DOHH2 (cell line): ENCODE measurements around the gene GFPT1.

Source experiments
- H3F3A ChIP-seq: fragments of 200-600 bp; sonication (generic), shearing (Covaris generic); 2 replicates; pipeline ENCODE4 v1.6.0; 2016; ENCODE audit warnings: antibody characterized with exemption, mild to moderate bottlenecking; ENCODE audit not compliant: control insufficient read depth, insufficient read depth
- H3K27ac ChIP-seq: fragments of 200-600 bp; sonication (generic); 2 replicates; pipeline ENCODE4 v1.5.1; 2014; ENCODE audit warnings: low read depth, mild to moderate bottlenecking, low read length, moderate library complexity
- H3K27me3 ChIP-seq: fragments of 200-600 bp; sonication (generic); 2 replicates; pipeline ENCODE4 v1.6.1; 2014; ENCODE audit warnings: mild to moderate bottlenecking, low read length, mixed read lengths; ENCODE audit not compliant: control insufficient read depth
- H3K36me3 ChIP-seq: fragments of 200-600 bp; sonication (generic); 2 replicates; pipeline ENCODE4 v1.6.1; 2014; ENCODE audit warnings: mild to moderate bottlenecking, low read length, moderate library complexity, mixed read lengths; ENCODE audit not compliant: control insufficient read depth
- H3K4me1 ChIP-seq: fragments of 200-600 bp; sonication (generic); 2 replicates; pipeline ENCODE4 v1.6.1; 2014; ENCODE audit warnings: mild to moderate bottlenecking, low read length, mixed read lengths; ENCODE audit not compliant: control insufficient read depth
- H3K4me2 ChIP-seq: fragments of 200-600 bp; sonication (generic); 2 replicates; pipeline ENCODE4 v1.6.0; 2014; ENCODE audit warnings: mild to moderate bottlenecking, low read length, moderate library complexity
- H3K4me3 ChIP-seq: fragments of 200-600 bp; sonication (generic); 2 replicates; pipeline ENCODE4 v1.5.1; 2014; ENCODE audit warnings: mild to moderate bottlenecking, low read length, mixed read lengths
- H3K79me2 ChIP-seq: fragments of 200-600 bp; sonication (generic); 2 replicates; pipeline ENCODE4 v1.6.1; 2014; ENCODE audit warnings: mild to moderate bottlenecking, low read length, mixed read lengths; ENCODE audit not compliant: control insufficient read depth
- H3K9me2 ChIP-seq: fragments of 200-600 bp; sonication (generic); replicated peaks from 2 replicates; pipeline ENCODE4 v1.6.1; 2014; ENCODE audit warnings: mild to moderate bottlenecking, low read length, mixed read lengths; ENCODE audit not compliant: control insufficient read depth
- H3K9me3 ChIP-seq: fragments of 200-600 bp; sonication (generic); 2 replicates; pipeline ENCODE4 v1.6.1; 2014; ENCODE audit warnings: antibody characterized with exemption, low read length, mixed read lengths; ENCODE audit not compliant: control insufficient read depth, insufficient read depth
- H4K20me1 ChIP-seq: fragments of 200-600 bp; sonication (generic); 2 replicates; pipeline ENCODE4 v1.6.0; 2014; ENCODE audit warnings: low read depth, mild to moderate bottlenecking, antibody characterized with exemption, low read length, moderate library complexity; ENCODE audit not compliant: control insufficient read depth, insufficient read depth
- EZH2phosphoT487 ChIP-seq: fragments of 200-600 bp; sonication (generic); IDR thresholded peaks from 2 replicates; pipeline ENCODE4 v1.6.1; 2017; ENCODE audit warnings: borderline replicate concordance, mild to moderate bottlenecking, antibody characterized with exemption, low read length, moderate library complexity, mixed read lengths
- TF ChIP-seq, protein P1 (sequence below): fragments of 200-600 bp; sonication (generic); IDR thresholded peaks from one replicate; pipeline ENCODE4 v1.5.1; 2014; ENCODE audit warnings: antibody characterized with exemption, mild to moderate bottlenecking, low read depth, low read length; ENCODE audit not compliant: poor library complexity, severe bottlenecking

Gene GFPT1

DNA sequence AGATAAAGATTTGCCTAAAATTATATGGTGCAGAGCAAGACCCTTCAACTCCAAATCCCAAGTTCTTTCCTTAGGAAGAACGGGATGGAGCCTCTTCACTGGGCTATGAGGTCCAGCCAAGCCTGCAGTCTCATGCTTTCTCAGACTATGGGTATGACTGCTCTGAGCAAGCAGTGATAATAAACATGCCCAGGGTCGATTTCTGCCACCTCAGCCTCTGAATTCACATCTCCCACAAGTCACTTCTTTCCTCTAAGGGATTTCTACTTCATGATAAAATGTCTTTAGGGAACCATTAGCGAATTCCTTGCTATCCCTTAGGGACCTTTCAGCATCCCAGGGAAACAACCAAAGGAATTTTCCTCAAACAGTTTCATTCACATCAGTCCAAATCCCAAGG lies 94.8 kb downstream of the GFPT1 start:
- Histone ChIP-seq H3K4me3 (no peak overlapping the region), H4K20me1 (no peaks in the 10 kb centered on the region), H3K9me3 (no peaks in the 10 kb centered on the region), H3K4me2 (no peak overlapping the region), H3K36me3 (no peaks in the 10 kb centered on the region), H3K27me3 (peaks cover 2% of the 10 kb centered on the region; the same call in 1 of the 2 replicates), H3K79me2 (no peaks in the 10 kb centered on the region), H3K4me1 (no peaks in the 10 kb centered on the region), H3K9me2 (no peaks in the 10 kb centered on the region), H3F3A (no peaks in the 10 kb centered on the region), H3K27ac (no peak overlapping the region)
- TF ChIP-seq EZH2phosphoT487 = no peak
- TF ChIP-seq, protein P1, sequence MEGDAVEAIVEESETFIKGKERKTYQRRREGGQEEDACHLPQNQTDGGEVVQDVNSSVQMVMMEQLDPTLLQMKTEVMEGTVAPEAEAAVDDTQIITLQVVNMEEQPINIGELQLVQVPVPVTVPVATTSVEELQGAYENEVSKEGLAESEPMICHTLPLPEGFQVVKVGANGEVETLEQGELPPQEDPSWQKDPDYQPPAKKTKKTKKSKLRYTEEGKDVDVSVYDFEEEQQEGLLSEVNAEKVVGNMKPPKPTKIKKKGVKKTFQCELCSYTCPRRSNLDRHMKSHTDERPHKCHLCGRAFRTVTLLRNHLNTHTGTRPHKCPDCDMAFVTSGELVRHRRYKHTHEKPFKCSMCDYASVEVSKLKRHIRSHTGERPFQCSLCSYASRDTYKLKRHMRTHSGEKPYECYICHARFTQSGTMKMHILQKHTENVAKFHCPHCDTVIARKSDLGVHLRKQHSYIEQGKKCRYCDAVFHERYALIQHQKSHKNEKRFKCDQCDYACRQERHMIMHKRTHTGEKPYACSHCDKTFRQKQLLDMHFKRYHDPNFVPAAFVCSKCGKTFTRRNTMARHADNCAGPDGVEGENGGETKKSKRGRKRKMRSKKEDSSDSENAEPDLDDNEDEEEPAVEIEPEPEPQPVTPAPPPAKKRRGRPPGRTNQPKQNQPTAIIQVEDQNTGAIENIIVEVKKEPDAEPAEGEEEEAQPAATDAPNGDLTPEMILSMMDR = no peak

DNA sequence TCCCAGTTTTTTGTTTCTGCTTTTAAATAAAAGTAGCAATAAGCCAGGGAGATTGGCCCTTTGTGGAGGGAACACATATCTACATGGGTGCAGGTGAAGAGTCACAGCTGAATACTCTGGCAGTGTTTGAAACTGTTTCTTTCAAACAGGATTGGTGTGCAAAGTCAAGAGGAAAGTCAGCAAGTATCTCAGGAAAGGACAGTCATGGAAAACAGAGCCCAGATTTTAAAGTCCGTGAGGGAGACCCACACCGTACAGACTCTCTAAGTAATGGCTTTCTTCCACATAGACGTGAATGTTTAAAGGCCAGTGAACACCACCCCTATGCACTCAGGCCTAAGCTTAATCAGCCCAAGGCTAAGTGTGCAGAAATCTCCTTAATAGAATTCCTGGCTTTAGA lies 95.3 kb downstream of the GFPT1 start:
- Histone ChIP-seq H3K4me2 (no peak overlapping the region), H3F3A (no peaks in the 10 kb centered on the region), H3K4me1 (no peaks in the 10 kb centered on the region), H3K27me3 (peaks cover 2% of the 10 kb centered on the region; the same call in 1 of the 2 replicates), H4K20me1 (no peaks in the 10 kb centered on the region), H3K27ac (no peak overlapping the region), H3K9me3 (no peaks in the 10 kb centered on the region), H3K4me3 (no peak overlapping the region), H3K36me3 (no peaks in the 10 kb centered on the region), H3K9me2 (no peaks in the 10 kb centered on the region), H3K79me2 (no peaks in the 10 kb centered on the region)
- no peak for TF ChIP-seq EZH2phosphoT487
- TF ChIP-seq, protein P1 = no peak

DNA sequence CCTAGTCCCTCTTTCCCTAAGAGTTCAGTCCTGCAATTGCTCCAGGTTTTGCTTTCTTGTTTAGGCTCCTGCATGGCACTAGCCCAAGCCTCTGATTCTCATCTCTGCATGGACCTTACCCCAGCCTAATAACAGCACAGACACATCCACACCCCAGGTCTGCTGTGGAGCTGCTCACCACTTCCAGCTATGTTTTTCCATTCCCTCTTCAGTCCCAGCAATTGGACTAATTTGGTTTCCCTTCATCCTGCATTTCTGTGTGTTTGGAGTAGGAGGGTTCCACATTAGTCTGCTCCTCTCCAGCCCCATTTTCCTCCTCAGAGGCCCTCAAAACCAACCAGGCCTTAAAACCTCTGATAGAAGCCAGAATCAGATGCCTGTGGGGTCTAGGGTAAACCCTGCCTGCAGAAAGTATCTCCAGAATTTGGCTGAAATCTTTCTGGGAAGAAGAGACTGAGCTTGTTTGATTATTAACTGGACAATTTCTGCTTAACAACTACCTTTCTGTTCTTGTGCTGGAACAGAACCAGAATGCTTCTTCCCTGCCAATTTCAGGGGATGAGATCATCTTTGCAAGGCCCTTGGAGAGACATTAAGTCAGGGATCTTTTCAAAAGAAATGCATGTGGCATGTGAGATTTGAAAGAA lies 95.9 kb downstream of the GFPT1 start:
- TF ChIP-seq, protein P1 = no peak
- no peak for TF ChIP-seq EZH2phosphoT487
- Histone ChIP-seq H3K9me2 (no peaks in the 10 kb centered on the region), H3K4me2 (no peak overlapping the region), H3K9me3 (no peaks in the 10 kb centered on the region), H3K4me1 (no peaks in the 10 kb centered on the region), H3K4me3 (no peak overlapping the region), H3K79me2 (no peaks in the 10 kb centered on the region), H3F3A (no peaks in the 10 kb centered on the region), H3K27ac (no peak overlapping the region), H3K27me3 (peaks cover 2% of the 10 kb centered on the region; the same call in 1 of the 2 replicates), H3K36me3 (no peaks in the 10 kb centered on the region), H4K20me1 (no peaks in the 10 kb centered on the region)
